Dermis blood vessel endothelial cell (primary cell): Measurements from ENCODE around the gene FBXL7. TPM values are rescaled to one million over a fixed set of nuclear protein-coding genes. Genes with fewer than 3 reads are reported as not detected.

Experiments used
- DNase-seq: peaks from one replicate; pipeline ENCODE4 v3.0.0; 2010
- total RNA-seq: library from RNA; depleted of rRNA; stranded (reverse); fragments of >200 nt; gene quantifications from 2 replicates; pipeline ENCODE4 v1.2.3, GENCODE V29; 2014

The FBXL7 gene
- total RNA-seq, 1 donor from 2014 or later = 15.5 TPM

GRCh38 chr5:15584528-15584927 is 84.5 kb downstream of the FBXL7 start:
- DNase-seq = no peak

DNA sequence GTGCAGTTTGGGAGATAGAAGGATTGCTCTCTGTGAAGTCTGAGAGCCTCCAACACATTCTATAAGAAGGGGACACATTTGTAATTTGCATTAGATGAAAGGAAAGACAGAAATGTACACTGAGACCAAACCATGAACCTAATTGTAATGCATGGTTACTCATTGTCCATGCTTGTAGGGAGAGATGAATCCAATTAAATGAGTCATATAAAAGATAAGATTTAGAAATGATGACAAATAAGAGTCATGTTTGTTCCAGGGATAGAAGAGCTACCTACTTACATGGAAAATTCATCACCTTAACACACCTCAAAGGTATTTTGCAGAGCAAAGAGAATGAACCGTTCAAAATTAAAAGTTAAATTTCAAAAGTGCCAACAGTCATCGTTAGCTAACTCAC is 85.1 kb downstream of the FBXL7 start:
- DNase-seq = no peak

GRCh38 chr5:15585841-15586591 is 86.0 kb downstream of the FBXL7 start:
- no peak for DNase-seq

- DNase-seq = no peak
Measured at GRCh38 chr5:15587916-15588315, 87.9 kb downstream of the FBXL7 start.

DNA sequence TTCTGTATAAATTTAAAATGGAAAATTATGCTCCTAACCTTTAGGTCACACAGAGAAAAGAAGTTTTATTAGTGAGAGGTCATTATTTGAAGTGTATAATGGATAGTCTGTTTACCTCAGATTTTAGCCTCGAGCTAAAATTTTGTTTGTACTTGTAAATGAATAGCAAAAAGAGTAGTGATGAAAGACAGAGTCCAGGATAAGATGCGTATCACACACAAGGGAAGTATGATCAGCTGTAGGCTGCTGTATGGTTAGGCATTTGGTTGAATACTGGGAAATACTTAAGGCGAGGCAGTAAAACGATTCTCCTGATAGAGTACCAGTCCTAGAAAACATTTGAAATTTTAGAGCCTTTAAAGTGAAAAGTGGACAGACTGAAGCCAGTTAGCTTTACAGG is 92.7 kb downstream of the FBXL7 start:
- DNase-seq = no peak

GRCh38 chr5:15594977-15595568 is 95.1 kb downstream of the FBXL7 start:
- DNase-seq = no peak

DNA sequence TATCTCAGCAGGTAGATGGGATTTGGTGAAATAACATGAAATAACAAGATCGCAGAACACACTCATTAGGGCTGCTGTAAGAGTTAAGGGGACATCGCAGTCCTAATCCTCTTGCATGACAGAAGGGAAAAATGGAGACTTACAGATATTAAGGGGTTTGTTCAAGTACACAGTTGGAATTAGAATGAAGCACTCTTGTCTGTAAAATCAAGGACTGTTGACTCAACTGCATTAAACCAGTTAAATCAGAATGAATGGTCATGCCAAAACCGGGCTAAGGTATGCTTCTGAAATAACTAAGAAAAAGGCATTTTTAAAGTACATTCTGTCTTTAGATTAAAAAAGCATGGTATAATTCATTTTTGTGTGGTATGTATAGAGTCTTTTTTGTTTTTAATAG is 95.9 kb downstream of the FBXL7 start:
- DNase-seq = no peak

DNA sequence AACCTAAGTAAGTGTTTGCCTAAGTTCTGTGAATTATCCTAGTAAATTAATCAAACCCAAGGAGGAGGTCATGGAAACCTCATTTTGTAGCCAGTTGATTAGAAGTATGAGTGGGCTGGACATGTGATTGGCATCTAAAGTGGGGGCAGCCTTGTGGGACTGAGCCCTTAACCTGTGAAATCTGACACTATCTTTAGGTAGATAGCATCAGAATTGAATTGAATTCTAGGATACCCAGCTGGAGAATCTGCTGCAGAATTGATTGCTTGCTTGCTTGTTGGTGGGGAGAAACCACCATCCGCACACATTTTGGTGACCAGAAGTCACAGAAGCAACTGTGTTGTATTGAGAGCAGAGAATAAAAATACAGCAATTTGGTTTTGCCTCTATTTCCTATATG is 97.0 kb downstream of the FBXL7 start:
- no peak for DNase-seq

GRCh38 chr5:15597804-15598203 is 97.8 kb downstream of the FBXL7 start:
- DNase-seq = no peak

DNA sequence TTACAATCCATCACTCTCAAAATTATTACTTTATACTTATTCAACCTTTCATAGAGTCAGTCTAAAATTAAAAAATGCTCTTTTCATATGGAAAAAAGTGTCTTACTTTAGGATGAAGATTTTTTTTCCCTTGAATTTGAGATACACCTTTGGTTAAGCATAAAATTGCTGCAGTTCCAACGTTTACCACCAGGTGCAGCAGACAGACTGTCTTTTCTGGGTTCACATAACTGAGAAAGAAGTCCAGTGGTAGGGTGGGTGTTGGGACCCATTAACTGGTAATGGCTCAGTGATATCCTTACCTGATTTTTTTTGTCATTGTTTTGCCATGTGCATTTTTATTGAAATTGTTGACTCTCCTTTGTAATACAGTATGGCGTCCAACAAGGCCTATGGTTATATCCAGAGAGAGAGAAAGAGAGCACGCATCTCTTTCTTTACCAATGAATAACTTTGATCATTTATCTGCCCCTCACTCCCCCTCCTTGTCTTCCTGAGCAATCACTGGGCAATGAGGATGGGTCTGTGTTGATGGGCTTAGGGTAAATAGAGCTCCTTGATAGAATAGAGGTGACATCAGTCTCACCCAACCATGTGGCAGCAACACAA is 98.4 kb downstream of the FBXL7 start:
- DNase-seq = peak; percentile 53

- DNase-seq = no peak
Measured at GRCh38 chr5:15600035-15600434, 100.1 kb downstream of the FBXL7 start.

- DNase-seq = no peak
Measured at GRCh38 chr5:15601274-15601673, 101.3 kb downstream of the FBXL7 start.

- DNase-seq = no peak
Measured at GRCh38 chr5:15601853-15602252, 101.9 kb downstream of the FBXL7 start.

DNA sequence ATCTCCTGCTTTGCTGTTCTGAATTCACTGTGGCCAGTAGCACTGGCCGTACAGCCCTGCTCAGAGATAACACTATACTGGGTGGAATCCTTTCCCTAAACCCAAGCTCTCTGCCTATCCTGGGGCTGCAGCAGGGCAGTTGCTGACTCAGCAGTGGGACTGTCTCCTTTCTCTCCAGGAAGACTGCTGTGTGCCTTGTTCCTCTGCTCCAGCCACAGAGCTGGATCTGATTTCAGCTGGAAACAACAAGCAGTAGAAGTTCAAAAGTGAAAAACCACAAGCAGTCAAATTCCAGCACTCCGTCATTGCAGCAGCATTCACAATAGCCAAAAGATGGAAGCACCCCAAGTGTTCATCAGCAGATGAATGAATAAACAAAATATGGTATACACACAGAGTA is 105.0 kb downstream of the FBXL7 start:
- no peak for DNase-seq

DNA sequence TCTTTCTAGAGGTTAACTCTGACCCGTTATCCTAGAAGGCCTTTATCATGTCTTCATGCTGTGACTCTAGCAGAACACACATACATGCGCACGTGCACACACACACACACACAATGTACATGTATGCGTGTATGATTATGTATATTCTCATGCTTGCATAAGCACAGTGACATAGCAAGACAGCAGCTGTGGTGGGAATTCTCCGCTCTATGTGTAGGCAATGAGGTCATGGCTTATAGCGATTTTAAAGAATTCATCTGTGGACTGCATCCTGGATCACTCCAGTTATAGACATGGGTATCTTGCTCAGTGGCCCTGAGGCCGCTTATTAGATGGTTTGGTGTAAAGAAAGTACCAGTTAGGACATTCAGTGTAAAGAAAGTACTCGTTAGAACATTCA is 106.2 kb downstream of the FBXL7 start:
- DNase-seq = peak; percentile 48

DNA sequence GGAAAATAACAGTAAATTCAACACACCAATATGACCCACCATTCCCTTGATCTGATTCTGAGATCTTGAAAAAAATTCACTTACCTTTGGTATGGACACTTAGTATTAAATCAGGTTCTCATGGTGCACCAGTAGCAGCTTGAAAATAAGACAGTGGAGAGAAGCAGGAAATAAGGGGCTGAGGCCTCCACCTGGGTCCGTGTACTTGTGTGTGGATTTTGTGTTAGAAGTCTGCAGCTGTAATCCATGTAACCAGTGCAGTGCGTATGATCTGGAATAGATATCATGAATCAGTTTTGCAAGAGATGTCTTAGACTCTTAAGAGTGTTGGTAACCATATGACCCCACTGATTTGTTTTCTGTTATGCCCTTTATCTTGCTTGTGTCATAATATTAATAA is 107.1 kb downstream of the FBXL7 start:
- DNase-seq = no peak

DNA sequence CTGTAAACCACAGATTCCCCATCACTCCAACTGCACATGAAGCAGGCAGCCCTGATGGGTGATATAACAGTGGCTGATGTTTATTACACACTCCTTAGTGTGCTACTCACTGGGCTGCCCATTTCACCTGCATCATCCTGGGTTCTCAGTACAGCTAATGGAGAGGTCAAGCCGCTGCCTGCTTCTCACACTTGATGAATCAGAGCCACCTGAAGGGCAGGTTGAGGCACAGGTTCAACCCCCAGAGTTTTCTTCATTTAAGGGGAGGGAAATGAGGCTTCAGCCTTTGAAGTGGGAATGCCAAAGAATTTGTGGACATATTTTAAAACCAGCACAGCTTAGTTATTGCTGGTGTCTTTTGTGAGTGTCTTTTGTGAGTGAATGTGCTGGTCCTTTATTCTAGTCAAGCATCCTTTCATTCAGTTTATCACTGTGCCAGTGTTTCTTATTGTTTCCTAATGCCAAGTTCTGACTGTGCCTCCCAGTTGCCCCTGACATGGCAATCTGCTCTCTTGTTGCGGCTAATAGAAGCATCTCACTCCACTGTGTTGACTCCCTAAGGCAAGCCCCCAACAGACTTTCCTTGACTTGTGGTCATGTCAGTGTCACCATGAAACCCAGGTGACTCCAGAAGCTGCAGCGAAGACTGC is 109.2 kb downstream of the FBXL7 start:
- DNase-seq = no peak

DNA sequence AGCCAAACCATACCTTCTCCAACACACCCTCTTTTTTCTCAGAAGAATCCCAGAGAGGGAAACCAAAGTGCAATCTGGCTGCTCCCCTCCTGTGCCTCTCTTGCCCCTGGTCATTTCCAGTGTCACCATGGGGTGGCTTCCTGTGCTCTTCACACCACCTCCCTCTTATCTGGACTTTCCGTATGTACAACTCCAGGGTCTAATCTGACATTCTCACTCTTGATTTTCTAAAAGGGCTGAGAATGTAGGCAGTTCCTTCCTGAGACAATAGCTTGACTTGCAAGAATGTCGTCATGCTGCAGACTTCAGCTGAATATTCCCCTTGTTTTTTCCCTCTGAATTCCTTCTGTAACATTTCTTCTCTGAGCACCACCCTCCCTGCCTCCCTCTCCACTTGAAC is 110.2 kb downstream of the FBXL7 start:
- DNase-seq = peak; percentile 71

GRCh38 chr5:15611008-15611407 is 111.0 kb downstream of the FBXL7 start:
- DNase-seq = no peak

DNA sequence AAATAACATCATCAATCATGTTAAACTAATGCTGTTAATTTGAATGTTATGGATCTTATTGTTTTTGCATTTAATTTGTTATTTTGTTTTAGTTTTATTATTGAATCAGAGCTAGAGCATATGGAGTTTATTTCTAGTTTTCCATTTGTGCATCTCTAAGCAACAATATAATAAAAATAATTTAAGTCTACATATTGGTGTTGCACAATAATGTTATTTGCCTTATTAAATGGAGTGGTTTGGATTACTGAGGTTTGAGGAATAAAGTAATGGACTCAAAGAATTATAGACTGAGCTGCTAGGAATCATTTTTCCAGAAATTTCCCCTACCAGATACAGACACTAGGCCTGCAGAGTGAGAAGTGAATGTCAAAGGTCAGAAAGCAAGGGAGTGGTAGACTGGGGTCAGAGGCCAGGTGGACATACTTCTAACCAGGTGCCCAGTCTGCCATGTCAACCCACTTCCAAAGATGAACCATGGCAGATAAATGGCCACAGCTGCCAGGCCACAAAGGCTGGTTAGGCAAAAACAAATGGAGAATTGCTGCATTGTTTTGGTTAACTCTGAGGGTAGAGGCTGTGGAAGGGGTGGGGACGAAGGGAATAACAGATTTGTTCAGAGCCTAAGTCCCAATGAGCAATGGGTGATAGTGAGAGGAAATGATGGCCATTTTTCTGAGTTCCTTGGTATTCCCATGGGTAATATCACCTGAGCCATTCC is 113.1 kb downstream of the FBXL7 start:
- no peak for DNase-seq

- DNase-seq = no peak
Measured at GRCh38 chr5:15614679-15615078, 114.7 kb downstream of the FBXL7 start.

- no peak for DNase-seq
Measured at GRCh38 chr5:15615859-15616258, 115.9 kb downstream of the FBXL7 start.

- DNase-seq = no peak
Measured at GRCh38 chr5:15618938-15619337, 119.0 kb downstream of the FBXL7 start.
